CD8-positive, alpha-beta memory T cell (primary cell): ENCODE measurements around the gene CD200R1. TPM values are rescaled to one million over a fixed set of nuclear protein-coding genes. Genes with fewer than 3 reads are reported as not detected.

Source experiments
- CTCF ChIA-PET: fragments of 350-600 bp; sonication (Branson Sonifier 250); formaldehyde crosslinking; loops from one replicate; lab custom pipeline; 2021; ENCODE audit warnings: antibody characterized with exemption; lab: Charles Lee
- POLR2A ChIA-PET: fragments of 350-600 bp; sonication (Branson Sonifier 250); formaldehyde crosslinking; loops from one replicate; lab custom pipeline; 2021; ENCODE audit warnings: antibody characterized with exemption; lab: Charles Lee
- DNase-seq, 5 donors: peaks; one replicate each; pipeline versions ENCODE4 v3.0.0 to v3.0.0-alpha.2; 2020 to 2022; ENCODE audit warnings: mixed read lengths in 1 of 5
- H3K27ac ChIP-seq: one replicate; pipeline ENCODE4 v1.7.0; 2013; ENCODE audit warnings: low read depth, mild to moderate bottlenecking, low read length, moderate library complexity
- H3K27me3 ChIP-seq: 2 replicates; pipeline ENCODE4 v1.7.0; 2013; ENCODE audit warnings: low read length, mild to moderate bottlenecking; ENCODE audit not compliant: insufficient read depth, poor library complexity, severe bottlenecking
- H3K36me3 ChIP-seq: 2 replicates; pipeline ENCODE4 v1.7.0; 2013; ENCODE audit warnings: mild to moderate bottlenecking, low read length, moderate library complexity; ENCODE audit not compliant: insufficient read depth
- H3K4me1 ChIP-seq: 2 replicates; pipeline ENCODE4 v1.7.0; 2013; ENCODE audit warnings: mild to moderate bottlenecking, low read length, moderate library complexity; ENCODE audit not compliant: insufficient read depth
- H3K4me3 ChIP-seq: 2 replicates; pipeline ENCODE4 v1.7.0; 2013; ENCODE audit warnings: mild to moderate bottlenecking, low read length
- H3K9me3 ChIP-seq: 2 replicates; pipeline ENCODE4 v1.7.0; 2013; ENCODE audit warnings: mild to moderate bottlenecking, low read length
- H3K27ac Mint-ChIP-seq, 8 donors: one replicate each; pipeline ENCODE4 v1.8.0; 2020 to 2021; ENCODE audit warnings: mixed read lengths in 8 of 8, mild to moderate bottlenecking in 6 of 8, inconsistent platforms in 3 of 8, moderate library complexity in 3 of 8
- H3K27me3 Mint-ChIP-seq, 2 donors: one replicate each; pipeline ENCODE4 v1.8.0; 2020 to 2021; ENCODE audit warnings: mixed read lengths in 2 of 2, mild to moderate bottlenecking in 1 of 2, moderate library complexity in 1 of 2
- H3K36me3 Mint-ChIP-seq, 3 donors: one replicate each; pipeline ENCODE4 v1.8.0; 2020 to 2021; ENCODE audit warnings: mixed read lengths in 3 of 3, inconsistent platforms in 1 of 3, mild to moderate bottlenecking in 1 of 3
- H3K4me1 Mint-ChIP-seq, 3 donors: one replicate each; pipeline ENCODE4 v1.8.0; 2020 to 2021; ENCODE audit warnings: mixed read lengths in 3 of 3, inconsistent platforms in 1 of 3, mild to moderate bottlenecking in 1 of 3
- H3K4me3 Mint-ChIP-seq, 7 donors: one replicate each; pipeline ENCODE4 v1.8.0; 2020 to 2021; ENCODE audit warnings: mixed read lengths in 7 of 7, mild to moderate bottlenecking in 6 of 7, moderate library complexity in 4 of 7, inconsistent platforms in 2 of 7
- H3K9me3 Mint-ChIP-seq, 5 donors: one replicate each; pipeline ENCODE4 v1.8.0; 2020 to 2022; ENCODE audit warnings: mixed read lengths in 5 of 5, mild to moderate bottlenecking in 3 of 5, moderate library complexity in 2 of 5, inconsistent platforms in 1 of 5
- polyA plus RNA-seq: library from polyadenylated mRNA; unstranded; fragments of 300-500 nt; fragmentation: Illumina TruSeq; gene quantifications from one replicate; pipeline ENCODE4 v1.2.3, GENCODE V29; 2021
- total RNA-seq, 2 experiments: library from RNA; stranded (reverse); gene quantifications; one replicate each; pipeline ENCODE4 v1.2.3, GENCODE V29; 2021

Gene CD200R1
- total and polyA plus RNA-seq, 3 experiments from 2014 or later, result 3.5 to 14.3 (median 3.5) TPM

GRCh38 chr3:112973325-112974177, 1.4 kb downstream of the CD200R1 start:
- ChIA-PET POLR2A (no interaction called here), CTCF (interaction anchor here (1.2 to 6.4 kb wide), 6 partner anchors 11 to 331 kb away, joined by 3 to 51 read pairs (median 4); partner anchors contain the start of gene CCDC80)
- DNase-seq, result peak in 3 of 5 donors; percentile 39 to 56 (median 55)
- peaks cover 0 to 15% (median 0%) of the 10 kb centered on the region in 3 donors for H3K36me3 Mint-ChIP-seq
- Histone ChIP-seq H3K9me3 (no peaks in the 10 kb centered on the region), H3K4me1 (peaks cover 55% of the 10 kb centered on the region), H3K36me3 (no peaks in the 10 kb centered on the region), H3K27me3 (no peaks in the 10 kb centered on the region), H3K4me3 (peak overlapping the region; percentile 60), H3K27ac (peak overlapping the region; percentile 45)
- peak overlapping the region; percentile 80 to 97 (median 91) for H3K27ac Mint-ChIP-seq
- peaks cover 66 to 94% (median 93%) of the 10 kb centered on the region in 3 donors for H3K4me1 Mint-ChIP-seq
- H3K9me3 Mint-ChIP-seq, result no peaks in the 10 kb centered on the region
- no peaks in the 10 kb centered on the region for H3K27me3 Mint-ChIP-seq
- peak overlapping the region; percentile 89 to 96 (median 95) for H3K4me3 Mint-ChIP-seq

GRCh38 chr3:112972158-112972557, 2.7 kb downstream of the CD200R1 start:
- H3K9me3 Mint-ChIP-seq, result no peaks in the 10 kb centered on the region
- Histone ChIP-seq H3K27ac (no peak overlapping the region), H3K36me3 (no peaks in the 10 kb centered on the region), H3K4me3 (peak overlapping the region; percentile 60), H3K9me3 (no peaks in the 10 kb centered on the region), H3K27me3 (no peaks in the 10 kb centered on the region), H3K4me1 (peaks cover 57% of the 10 kb centered on the region)
- H3K4me1 Mint-ChIP-seq, result peaks cover 66 to 94% (median 93%) of the 10 kb centered on the region in 3 donors
- peak overlapping the region in 7 of 8 donors; percentile 10 to 94 (median 78) for H3K27ac Mint-ChIP-seq
- CTCF ChIA-PET, result interaction anchor here (0.8 to 6.4 kb wide), 8 partner anchors 15 to 389 kb away, joined by 3 to 51 read pairs (median 3); partner anchors contain the start of genes CCDC80 and GTPBP8
- POLR2A ChIA-PET, result no interaction called here
- DNase-seq, result no peak
- H3K36me3 Mint-ChIP-seq, result peaks cover 0 to 15% (median 1%) of the 10 kb centered on the region in 3 donors
- H3K4me3 Mint-ChIP-seq, result peak overlapping the region; percentile 47 to 96 (median 95)
- no peaks in the 10 kb centered on the region for H3K27me3 Mint-ChIP-seq

- Mint-ChIP-seq H3K4me1 (peaks cover 51 to 81% (median 80%) of the 10 kb centered on the region in 3 donors), H3K36me3 (peaks cover 21 to 38% (median 32%) of the 10 kb centered on the region in 3 donors), H3K27ac (peak overlapping the region in 2 of 8 donors; percentile 13 to 75), H3K27me3 (no peaks in the 10 kb centered on the region), H3K4me3 (peak overlapping the region in 2 of 7 donors; percentile 8 to 12), H3K9me3 (peaks cover 12 to 25% (median 16%) of the 10 kb centered on the region in 5 donors)
- peaks cover 41% of the 10 kb centered on the region for H3K4me1 ChIP-seq
- DNase-seq, result no peak
- ChIA-PET CTCF (interaction anchor here (1.2 to 1.4 kb wide), 2 partner anchors 11 to 233 kb away, joined by 3 to 6 read pairs; no protein-coding TSS in a partner anchor), POLR2A (interaction anchor here (1.5 kb wide), 1 partner anchor 51 kb away, joined by 3 read pairs; a partner anchor contains a TSS)
- H3K36me3 ChIP-seq, result no peaks in the 10 kb centered on the region
- no peaks in the 10 kb centered on the region for H3K27me3 ChIP-seq
- H3K27ac ChIP-seq, result no peak overlapping the region
- H3K4me3 ChIP-seq, result no peak overlapping the region
- H3K9me3 ChIP-seq, result peaks cover 9% of the 10 kb centered on the region
These were observed 7.1 kb downstream of the CD200R1 start for GRCh38 chr3:112967828-112968227.

GRCh38 chr3:112967425-112967824, 7.5 kb downstream of the CD200R1 start:
- no peaks in the 10 kb centered on the region for H3K27me3 Mint-ChIP-seq
- peaks cover 23 to 40% (median 36%) of the 10 kb centered on the region in 3 donors for H3K36me3 Mint-ChIP-seq
- no peak overlapping the region for H3K4me3 ChIP-seq
- ChIA-PET POLR2A (interaction anchor here (1.5 kb wide), 1 partner anchor 52 kb away, joined by 3 read pairs; a partner anchor contains a TSS), CTCF (interaction anchor here (1.2 to 1.4 kb wide), 2 partner anchors 11 to 233 kb away, joined by 3 to 6 read pairs; no protein-coding TSS in a partner anchor)
- H3K4me3 Mint-ChIP-seq, result peak overlapping the region in 3 of 7 donors; percentile 1 to 17 (median 12)
- peaks cover 13 to 27% (median 19%) of the 10 kb centered on the region in 5 donors for H3K9me3 Mint-ChIP-seq
- H3K36me3 ChIP-seq, result no peaks in the 10 kb centered on the region
- no peak for DNase-seq
- peaks cover 41% of the 10 kb centered on the region for H3K4me1 ChIP-seq
- no peak overlapping the region for H3K27ac ChIP-seq
- H3K27me3 ChIP-seq, result no peaks in the 10 kb centered on the region
- peaks cover 51 to 78% (median 78%) of the 10 kb centered on the region in 3 donors for H3K4me1 Mint-ChIP-seq
- H3K9me3 ChIP-seq, result peaks cover 9% of the 10 kb centered on the region
- H3K27ac Mint-ChIP-seq, result peak overlapping the region in 4 of 8 donors; percentile 12 to 75 (median 26)

GRCh38 chr3:112966633-112967032, 8.3 kb downstream of the CD200R1 start:
- no peak overlapping the region for H3K27ac ChIP-seq
- H3K9me3 Mint-ChIP-seq, result peaks cover 14 to 28% (median 21%) of the 10 kb centered on the region in 5 donors
- CTCF ChIA-PET, result interaction anchor here (0.7 to 1.5 kb wide), 2 partner anchors 323 to 502 kb away, joined by 3 read pairs; no protein-coding TSS in a partner anchor
- no peaks in the 10 kb centered on the region for H3K27me3 Mint-ChIP-seq
- H3K27me3 ChIP-seq, result no peaks in the 10 kb centered on the region
- peaks cover 48 to 78% (median 77%) of the 10 kb centered on the region in 3 donors for H3K4me1 Mint-ChIP-seq
- H3K36me3 Mint-ChIP-seq, result peaks cover 25 to 44% (median 42%) of the 10 kb centered on the region in 3 donors
- H3K36me3 ChIP-seq, result no peaks in the 10 kb centered on the region
- H3K27ac Mint-ChIP-seq, result peak overlapping the region in 4 of 8 donors; percentile 6 to 36 (median 20)
- H3K4me1 ChIP-seq, result peaks cover 41% of the 10 kb centered on the region
- no peak for DNase-seq
- H3K4me3 ChIP-seq, result no peak overlapping the region
- POLR2A ChIA-PET, result no interaction called here
- H3K9me3 ChIP-seq, result peaks cover 9% of the 10 kb centered on the region
- peak overlapping the region in 2 of 7 donors; percentile 1 to 17 for H3K4me3 Mint-ChIP-seq

- H3K36me3 Mint-ChIP-seq, result peaks cover 26 to 46% (median 43%) of the 10 kb centered on the region in 3 donors
- no peak overlapping the region for H3K4me3 ChIP-seq
- POLR2A ChIA-PET, result no interaction called here
- no peak overlapping the region for H3K27ac ChIP-seq
- H3K4me3 Mint-ChIP-seq, result no peak overlapping the region
- peaks cover 9% of the 10 kb centered on the region for H3K9me3 ChIP-seq
- no peak for DNase-seq
- no peaks in the 10 kb centered on the region for H3K27me3 Mint-ChIP-seq
- H3K4me1 Mint-ChIP-seq, result peaks cover 45 to 77% (median 74%) of the 10 kb centered on the region in 3 donors
- H3K9me3 Mint-ChIP-seq, result peaks cover 14 to 28% (median 21%) of the 10 kb centered on the region in 5 donors
- H3K27ac Mint-ChIP-seq, result peak overlapping the region in 1 of 8 donors; percentile 7
- H3K36me3 ChIP-seq, result no peaks in the 10 kb centered on the region
- H3K4me1 ChIP-seq, result peaks cover 33% of the 10 kb centered on the region
- H3K27me3 ChIP-seq, result no peaks in the 10 kb centered on the region
- CTCF ChIA-PET, result interaction anchor here (1.2 to 1.5 kb wide), 3 partner anchors 9 to 322 kb away, joined by 3 to 4 read pairs (median 3); partner anchors contain the start of gene CD200R1
These were observed 9.2 kb downstream of the CD200R1 start for GRCh38 chr3:112965656-112966055.

- Histone ChIP-seq H3K27me3 (no peaks in the 10 kb centered on the region), H3K27ac (no peak overlapping the region), H3K9me3 (peaks cover 9% of the 10 kb centered on the region), H3K4me1 (peaks cover 32% of the 10 kb centered on the region), H3K4me3 (no peak overlapping the region), H3K36me3 (no peaks in the 10 kb centered on the region)
- Mint-ChIP-seq H3K27ac (peak overlapping the region in 1 of 8 donors; percentile 9), H3K27me3 (no peaks in the 10 kb centered on the region), H3K36me3 (peaks cover 27 to 46% (median 43%) of the 10 kb centered on the region in 3 donors), H3K4me3 (no peak overlapping the region), H3K4me1 (peaks cover 43 to 78% (median 75%) of the 10 kb centered on the region in 3 donors), H3K9me3 (peaks cover 14 to 28% (median 21%) of the 10 kb centered on the region in 5 donors)
- no peak for DNase-seq
- ChIA-PET CTCF (interaction anchor here (1.3 kb wide), 1 partner anchor 321 kb away, joined by 4 read pairs; no protein-coding TSS in a partner anchor), POLR2A (no interaction called here)
These were observed 11.2 kb downstream of the CD200R1 start for GRCh38 chr3:112963683-112964082.
